H9 (cell line): ENCODE measurements around the gene NUDT16L1. TPM values are rescaled to one million over a fixed set of nuclear protein-coding genes. Genes with fewer than 3 reads are reported as not detected.

ENCODE experiments used
- DNase-seq: peaks from one replicate; pipeline ENCODE4 v3.0.0-alpha.2; 2017
- H2AFZ ChIP-seq: one replicate; pipeline ENCODE4 v1.6.1; 2013; ENCODE audit warnings: mild to moderate bottlenecking, low read length, control low read depth, moderate library complexity
- H2AK5ac ChIP-seq: 2 replicates; pipeline ENCODE4 v1.6.1; 2013; ENCODE audit warnings: low read length, control low read depth, mixed read lengths; ENCODE audit not compliant: insufficient read length
- H2BK120ac ChIP-seq: one replicate; pipeline ENCODE4 v1.6.1; 2013; ENCODE audit warnings: low read depth, mild to moderate bottlenecking, low read length, control low read depth, inconsistent platforms; ENCODE audit not compliant: poor library complexity, severe bottlenecking
- H2BK12ac ChIP-seq: 2 replicates; pipeline ENCODE4 v1.6.1; 2013; ENCODE audit warnings: low read length, control low read depth, mixed read lengths, low read depth; ENCODE audit not compliant: insufficient read length
- H2BK15ac ChIP-seq: 2 replicates; pipeline ENCODE4 v1.6.1; 2013; ENCODE audit warnings: low read depth, low read length, control low read depth
- H2BK20ac ChIP-seq: one replicate; pipeline ENCODE4 v1.6.1; 2013; ENCODE audit warnings: low read depth, mild to moderate bottlenecking, low read length, control low read depth, inconsistent platforms; ENCODE audit not compliant: poor library complexity, severe bottlenecking
- H2BK5ac ChIP-seq: 2 replicates; pipeline ENCODE4 v1.6.1; 2013; ENCODE audit warnings: low read length, control low read depth, mixed read lengths; ENCODE audit not compliant: insufficient read length
- H3K14ac ChIP-seq: 2 replicates; pipeline ENCODE4 v1.6.1; 2013; ENCODE audit warnings: low read length, control low read depth; ENCODE audit not compliant: insufficient read depth
- H3K18ac ChIP-seq: 2 replicates; pipeline ENCODE4 v1.6.1; 2013; ENCODE audit warnings: low read depth, mild to moderate bottlenecking, mixed read lengths, low read length, control low read depth; ENCODE audit not compliant: insufficient read length
- H3K23ac ChIP-seq: 2 replicates; pipeline ENCODE4 v1.6.1; 2013; ENCODE audit warnings: low read length, control low read depth, mixed read lengths, low read depth; ENCODE audit not compliant: insufficient read length
- H3K23me2 ChIP-seq: 2 replicates; pipeline ENCODE4 v1.6.1; 2013; ENCODE audit warnings: low read depth, mild to moderate bottlenecking, mixed read lengths, low read length, control low read depth; ENCODE audit not compliant: insufficient read length, poor library complexity, severe bottlenecking
- H3K27ac ChIP-seq: 2 replicates; pipeline ENCODE4 v1.5.1; 2013; ENCODE audit warnings: low read length, control low read depth, mixed read lengths, low read depth; ENCODE audit not compliant: insufficient read length
- H3K27me3 ChIP-seq: 2 replicates; pipeline ENCODE4 v1.6.1; 2013; ENCODE audit warnings: low read length, control low read depth, inconsistent platforms; ENCODE audit not compliant: insufficient read depth
- H3K4ac ChIP-seq: 2 replicates; pipeline ENCODE4 v1.6.1; 2013; ENCODE audit warnings: low read depth, mild to moderate bottlenecking, control low read depth, inconsistent platforms, low read length, moderate library complexity
- H3K4me1 ChIP-seq: 2 replicates; pipeline ENCODE4 v1.6.1; 2013; ENCODE audit warnings: low read length, control low read depth, inconsistent platforms; ENCODE audit not compliant: insufficient read depth
- H3K4me2 ChIP-seq: 2 replicates; pipeline ENCODE4 v1.6.1; 2013; ENCODE audit warnings: low read length, control low read depth, mixed read lengths; ENCODE audit not compliant: insufficient read length, insufficient read depth
- H3K56ac ChIP-seq: 2 replicates; pipeline ENCODE4 v1.6.1; 2013; ENCODE audit warnings: low read depth, mild to moderate bottlenecking, mixed read lengths, low read length, control low read depth; ENCODE audit not compliant: insufficient read length
- H3K79me1 ChIP-seq: 2 replicates; pipeline ENCODE4 v1.6.1; 2013; ENCODE audit warnings: low read depth, mild to moderate bottlenecking, moderate library complexity, low read length, control low read depth, inconsistent platforms; ENCODE audit not compliant: insufficient read depth, poor library complexity, severe bottlenecking
- H3K79me2 ChIP-seq: 2 replicates; pipeline ENCODE4 v1.6.1; 2013; ENCODE audit warnings: low read length, control low read depth, inconsistent platforms; ENCODE audit not compliant: insufficient read depth
- H3K9ac ChIP-seq: 2 replicates; pipeline ENCODE4 v1.6.1; 2013; ENCODE audit warnings: low read length, control low read depth, mixed read lengths; ENCODE audit not compliant: insufficient read length; ENCODE audit errors: extremely low read depth
- H3K9me3 ChIP-seq: one replicate; pipeline ENCODE4 v1.6.1; 2013; ENCODE audit warnings: low read depth, low read length, inconsistent platforms; ENCODE audit not compliant: control insufficient read depth
- H3T11ph ChIP-seq: one replicate; pipeline ENCODE4 v1.6.1; 2013; ENCODE audit warnings: mild to moderate bottlenecking, low read length, control low read depth, inconsistent platforms
- H4K20me1 ChIP-seq: one replicate; pipeline ENCODE4 v1.6.1; 2013; ENCODE audit not compliant: control insufficient read depth, insufficient read length, insufficient read depth
- H4K5ac ChIP-seq: 2 replicates; pipeline ENCODE4 v1.6.1; 2013; ENCODE audit warnings: low read depth, mild to moderate bottlenecking, mixed read lengths, low read length, control low read depth; ENCODE audit not compliant: insufficient read length
- H4K8ac ChIP-seq: replicated peaks from 2 replicates; pipeline ENCODE4 v1.6.1; 2013; ENCODE audit warnings: low read length, control low read depth, mixed read lengths, low read depth; ENCODE audit not compliant: insufficient read length
- H4K91ac ChIP-seq: 2 replicates; pipeline ENCODE4 v1.6.1; 2013; ENCODE audit warnings: low read depth, mild to moderate bottlenecking, moderate library complexity, mixed read lengths, low read length, control low read depth; ENCODE audit not compliant: insufficient read length
- H3K27ac Mint-ChIP-seq, 3 experiments: 2 replicates in 2 of 3; 3 replicates in 1 of 3; pipeline ENCODE4 v1.8.0; 2020 to 2021; ENCODE audit warnings: mixed read lengths in 3 of 3, mild to moderate bottlenecking in 1 of 3, moderate library complexity in 1 of 3
- H3K27me3 Mint-ChIP-seq: 2 replicates; pipeline ENCODE4 v1.8.0; 2021; ENCODE audit warnings: low read depth, mild to moderate bottlenecking, moderate library complexity, mixed read lengths
- H3K36me3 Mint-ChIP-seq, 3 experiments: 2 replicates in 2 of 3; 3 replicates in 1 of 3; pipeline ENCODE4 v1.8.0; 2020 to 2021; ENCODE audit warnings: low read depth in 3 of 3, mixed read lengths in 3 of 3; ENCODE audit not compliant: insufficient read depth in 1 of 3
- H3K4me1 Mint-ChIP-seq, 2 experiments: 2 replicates each; pipeline ENCODE4 v1.8.0; 2020; ENCODE audit warnings: mixed read lengths in 2 of 2
- H3K4me3 Mint-ChIP-seq, 2 experiments: 2 replicates in 1 of 2; 3 replicates in 1 of 2; pipeline ENCODE4 v1.8.0; 2020 to 2021; ENCODE audit warnings: mild to moderate bottlenecking in 2 of 2, mixed read lengths in 2 of 2, moderate library complexity in 1 of 2
- H3K9me3 Mint-ChIP-seq, 2 experiments: 2 replicates in 1 of 2; 3 replicates in 1 of 2; pipeline ENCODE4 v1.8.0; 2020; ENCODE audit warnings: mild to moderate bottlenecking in 2 of 2, mixed read lengths in 2 of 2, moderate library complexity in 1 of 2
- CTCF ChIP-seq: fragments of 200-600 bp; sonication (generic); conservative IDR thresholded peaks from 3 replicates; pipeline ENCODE4 v1.8.0; 2021; ENCODE audit warnings: antibody characterized with exemption, mild to moderate bottlenecking
- WGBS: extraction: QIAGEN DNeasy Blood & Tissue Kit; methylation state at CpG from one replicate; pipeline ENCODE4 v1.1.7; 2013; ENCODE audit warnings: missing lambda C conversion rate, low lambda C conversion rate, mixed read lengths; ENCODE audit not compliant: insufficient read length; ENCODE audit errors: extremely low coverage; 5-methylcytosine and 5-hydroxymethylcytosine counted together
- total RNA-seq: library from RNA; stranded (reverse); gene quantifications from 2 replicates; pipeline ENCODE4 v1.2.1, GENCODE V29; 2021

The NUDT16L1 gene
- total RNA-seq, 1 experiment from 2014 or later, result 49.4 TPM

GRCh38 chr16:4687416-4687815 is 5.9 kb upstream of the NUDT16L1 start:
- Mint-ChIP-seq H3K4me3 (no peak overlapping the region), H3K9me3 (no peaks in the 10 kb centered on the region), H3K36me3 (peaks cover 3 to 31% (median 30%) of the 10 kb centered on the region in 3 experiments; a peak in 6 of 7 replicates), H3K4me1 (peaks cover 1 to 3% of the 10 kb centered on the region in 2 experiments; a peak in 2 of 4 replicates), H3K27me3 (no peaks in the 10 kb centered on the region), H3K27ac (peak overlapping the region in 1 of 3 experiments; percentile 76; a peak in 2 of 7 replicates)
- H3K4me1 ChIP-seq, result no peaks in the 10 kb centered on the region
- no peak for DNase-seq
- H3K4ac ChIP-seq, result no peak overlapping the region
- no peak overlapping the region for H2AFZ ChIP-seq
- H3K4me2 ChIP-seq, result no peak overlapping the region
- H3T11ph ChIP-seq, result no peak overlapping the region
- no peaks in the 10 kb centered on the region for H3K23me2 ChIP-seq
- H2BK12ac ChIP-seq, result no peak overlapping the region
- no peak overlapping the region for H3K14ac ChIP-seq
- no peak overlapping the region for H4K5ac ChIP-seq
- H3K27ac ChIP-seq, result no peak overlapping the region
- no peak overlapping the region for H2BK5ac ChIP-seq
- no peaks in the 10 kb centered on the region for H3K79me1 ChIP-seq
- no peak overlapping the region for H2BK120ac ChIP-seq
- TF ChIP-seq CTCF, result no peak
- H4K91ac ChIP-seq, result no peak overlapping the region
- H4K20me1 ChIP-seq, result no peaks in the 10 kb centered on the region
- H4K8ac ChIP-seq, result no peak overlapping the region
- H3K56ac ChIP-seq, result no peak overlapping the region
- no peaks in the 10 kb centered on the region for H3K27me3 ChIP-seq
- no peaks in the 10 kb centered on the region for H3K9me3 ChIP-seq
- H3K9ac ChIP-seq, result no peak overlapping the region
- H2BK20ac ChIP-seq, result no peak overlapping the region
- no peaks in the 10 kb centered on the region for H3K79me2 ChIP-seq
- WGBS, result no CpG with 5 or more reads among the region's 8 CpGs
- H2AK5ac ChIP-seq, result no peak overlapping the region
- no peak overlapping the region for H3K18ac ChIP-seq
- H2BK15ac ChIP-seq, result no peak overlapping the region
- no peak overlapping the region for H3K23ac ChIP-seq
